Articular chondrocyte of knee joint (primary cell): Measurements from ENCODE around the gene GALNT10. TPM values are rescaled to one million over a fixed set of nuclear protein-coding genes. Genes with fewer than 3 reads are reported as not detected.

ENCODE experiments used
- small RNA-seq: library from RNA; depleted of rRNA; stranded (forward); fragments of <200 nt; gene quantifications from one replicate; pipeline ENCODE3, GENCODE V24; 2012
- total RNA-seq: library from RNA; depleted of rRNA; stranded (reverse); fragments of >200 nt; gene quantifications from 2 replicates; pipeline ENCODE4 v1.2.3, GENCODE V29; 2012

Gene GALNT10
- 73.2 and 87.9 TPM in 2 replicates for total RNA-seq

GRCh38 chr5:154190595-154191304, at the start of gene GALNT10:
Gene GALNT10, plus strand, starts transcription at chr5:154190733. Its CDS starts 134 bp downstream, at chr5:154190867.

GRCh38 chr5:154445422-154446194, 255.1 kb downstream of the GALNT10 start, which contains the start of gene SAP30L:
Gene SAP30L, plus strand, starts transcription at chr5:154445997. Its CDS starts 608 bp downstream, at chr5:154446605.

Small RNA genes within 50 kb of the gene (small RNA-seq; reads per million reads assigned to genes)
- gene MIR1294 (30.2 reads per million, percentile 96 among the genes with 10 or more reads in this experiment), gene RN7SL655P (not detected)

Other genes starting within 250 kb of the GALNT10 start
- gene FAM114A2, start 151.8 kb upstream of the GALNT10 start, total RNA-seq: 37.2 and 37.6 TPM in 2 replicates
- 92.6 and 113 TPM in 2 replicates for gene MFAP3, start 151.8 kb upstream of the GALNT10 start, total RNA-seq